ENCODE data around the gene TPP1.

TPP1 gene

GRCh38 chr11:6646918-6647679 is 27.9 kb upstream of the TPP1 start:
- FAIRE-seq = no peak

- FAIRE-seq = no peak
Observed at GRCh38 chr11:6646576-6646917, 27.3 kb upstream of the TPP1 start.

- no peak for FAIRE-seq
Observed at GRCh38 chr11:6646071-6646470, 26.8 kb upstream of the TPP1 start.

- no peak for FAIRE-seq
Observed at GRCh38 chr11:6642957-6643356, 23.7 kb upstream of the TPP1 start.

- no peak for FAIRE-seq
Observed at GRCh38 chr11:6640985-6641701, 21.9 kb upstream of the TPP1 start.

GRCh38 chr11:6640036-6640984 is 21.1 kb upstream of the TPP1 start:
- FAIRE-seq = no peak

- no peak for FAIRE-seq
Observed at GRCh38 chr11:6638429-6638828, 19.2 kb upstream of the TPP1 start.

DNA sequence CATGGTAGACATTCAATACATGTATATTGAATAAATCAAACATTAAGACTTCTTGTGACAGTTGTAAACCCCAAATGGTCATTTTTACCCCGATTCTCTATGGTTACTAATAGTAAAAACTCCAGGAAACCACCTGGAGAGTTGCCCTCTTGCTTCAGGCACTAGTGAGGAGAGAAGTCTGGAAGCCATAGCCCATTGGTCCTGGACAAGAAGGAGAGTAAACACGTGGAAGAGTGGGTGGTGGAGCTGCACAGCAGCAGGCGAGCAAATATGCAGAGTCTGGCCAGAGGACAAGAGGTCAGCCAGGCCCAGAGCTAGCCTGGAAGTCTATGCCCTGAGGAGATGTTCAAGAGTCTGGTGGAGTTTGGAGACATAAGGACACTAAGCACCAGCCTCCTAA is 18.6 kb upstream of the TPP1 start:
- FAIRE-seq = no peak

DNA sequence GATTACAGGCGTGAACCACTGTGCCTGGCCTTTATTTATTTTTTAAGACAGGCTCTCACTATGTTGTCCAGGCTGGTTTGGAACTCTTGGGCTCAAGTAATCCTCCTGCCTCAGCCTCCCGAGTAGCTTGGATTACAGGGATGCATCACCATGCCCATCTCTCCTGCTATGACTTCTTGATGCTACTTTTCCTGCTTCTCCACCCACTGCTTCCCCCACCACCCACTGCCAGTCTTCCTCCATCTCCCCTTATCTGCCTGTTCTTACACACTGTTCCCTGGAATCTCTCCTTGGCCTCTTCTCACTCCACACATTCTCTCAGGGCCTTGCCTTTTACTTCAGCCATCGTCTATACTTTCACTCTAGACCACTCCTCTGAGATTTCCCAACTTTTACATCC is 17.3 kb upstream of the TPP1 start:
- FAIRE-seq = no peak

DNA sequence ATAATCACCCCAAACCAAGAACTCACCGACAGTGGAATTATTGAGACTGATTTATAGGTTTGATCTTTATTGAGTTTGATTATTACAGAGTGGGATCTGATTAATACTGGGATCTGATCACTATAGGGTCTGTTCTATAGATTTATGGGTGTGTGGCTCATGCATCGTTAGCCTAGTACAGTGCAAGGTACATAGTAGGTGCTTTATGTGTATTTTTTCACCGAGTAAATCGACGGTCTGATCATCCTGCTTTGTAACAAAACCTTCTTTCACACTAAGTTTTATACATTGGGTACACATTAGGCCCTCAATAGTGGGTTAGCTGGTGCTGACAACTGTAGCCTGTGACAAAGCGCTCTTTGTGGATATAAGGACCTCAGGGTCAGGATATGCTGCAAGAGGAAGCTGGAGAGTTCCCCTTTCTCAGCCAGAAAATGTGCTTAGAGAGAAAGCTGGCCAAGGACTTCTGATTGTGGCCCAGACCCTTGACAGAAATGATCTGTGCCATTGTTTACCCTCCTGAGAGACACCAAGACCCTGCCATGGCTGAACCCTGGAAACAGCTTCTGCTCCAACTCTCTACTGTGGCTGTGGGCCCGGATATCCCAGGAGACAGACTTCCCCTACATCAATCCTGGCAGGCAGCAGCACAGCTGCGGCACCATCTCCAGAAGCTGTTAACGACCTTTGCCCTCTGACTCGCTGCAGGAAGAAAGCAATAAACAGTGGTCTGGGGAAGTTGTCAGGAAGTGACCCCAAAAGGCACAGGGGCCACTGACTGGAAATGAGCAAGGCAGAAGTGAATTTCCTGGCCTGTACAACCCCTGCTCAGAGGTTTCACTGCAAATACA is 16.1 kb upstream of the TPP1 start:
- FAIRE-seq = no peak

DNA sequence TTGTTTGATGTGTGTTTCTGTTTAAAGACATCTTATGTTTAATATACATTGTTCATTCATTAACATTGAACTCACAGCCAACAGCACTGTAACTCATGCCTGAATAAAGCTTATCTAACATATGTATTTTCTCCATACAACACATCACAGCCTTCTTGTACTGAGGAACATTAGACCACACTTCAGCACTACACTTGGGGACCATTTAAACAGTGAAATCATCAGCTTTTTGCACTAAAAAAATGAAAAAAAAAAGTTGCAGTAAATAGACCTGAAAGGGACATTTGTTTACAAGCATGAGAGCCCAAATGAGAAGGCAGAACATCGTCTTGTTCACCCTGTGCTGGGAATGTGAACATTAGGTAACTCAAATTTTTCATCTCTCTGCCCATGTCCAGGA is 15.3 kb upstream of the TPP1 start:
- no peak for FAIRE-seq

GRCh38 chr11:6633422-6634408 is 14.5 kb upstream of the TPP1 start:
- FAIRE-seq = no peak

GRCh38 chr11:6632116-6633073 is 13.2 kb upstream of the TPP1 start:
- no peak for FAIRE-seq

DNA sequence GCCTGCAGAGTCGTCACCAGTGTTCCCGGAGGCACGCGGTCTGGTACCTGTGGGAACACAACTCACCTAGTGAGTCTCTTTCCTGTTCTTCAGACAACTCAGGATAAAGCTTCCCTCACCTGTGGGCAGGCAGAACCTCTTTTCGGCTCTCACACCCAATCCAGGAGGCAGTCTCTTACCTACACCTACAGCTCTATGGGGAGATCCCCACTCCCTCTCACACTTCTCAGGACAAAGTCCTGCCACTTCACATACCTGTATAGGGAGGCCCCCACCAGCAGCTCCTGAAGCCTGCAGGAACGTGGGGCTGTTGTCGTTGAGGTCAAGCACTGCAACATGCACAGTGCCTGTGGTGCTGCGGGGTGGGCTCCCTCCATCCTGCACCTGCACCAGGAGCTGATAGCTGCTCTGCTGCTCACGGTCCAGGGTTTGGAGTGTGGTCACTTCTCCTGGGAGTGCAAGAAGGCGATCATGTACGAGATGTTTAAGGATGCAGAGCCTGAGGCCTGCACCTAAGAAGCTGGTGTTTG is 12.2 kb upstream of the TPP1 start:
- no peak for FAIRE-seq

DNA sequence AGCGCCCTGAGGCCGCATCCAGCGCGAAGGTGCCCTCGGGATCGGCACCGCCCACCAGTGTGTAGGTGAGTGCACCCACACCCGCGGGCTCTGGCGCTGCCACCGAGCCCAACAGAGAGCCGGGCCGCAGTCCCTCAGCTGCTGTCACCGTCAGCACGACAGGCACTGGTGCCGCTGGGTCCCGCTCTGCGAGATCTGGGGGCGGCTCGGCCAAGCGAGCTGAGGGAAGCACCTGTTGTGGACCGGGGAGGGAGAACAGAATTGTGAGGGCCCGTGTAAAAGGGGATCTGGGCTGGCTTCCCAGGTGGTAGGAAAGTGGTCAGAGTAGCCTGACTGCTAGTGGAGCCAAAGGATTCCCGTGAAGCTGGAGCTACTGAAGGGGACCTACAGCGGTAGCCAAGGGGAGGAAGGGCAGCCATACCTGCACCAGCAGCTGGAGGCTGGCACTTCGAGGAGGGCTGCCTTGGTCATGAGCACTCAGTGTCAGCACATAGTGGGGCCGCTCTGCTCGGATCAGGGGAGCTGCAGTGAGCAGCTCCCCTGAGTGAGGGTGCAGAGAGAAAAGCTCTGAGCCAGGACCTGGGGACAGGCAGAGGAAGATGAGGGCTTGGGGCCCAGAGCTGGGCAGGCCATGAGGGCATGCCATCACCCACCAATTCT is 11.5 kb upstream of the TPP1 start:
- no peak for FAIRE-seq

- FAIRE-seq = no peak
Observed at GRCh38 chr11:6629892-6630631, 10.8 kb upstream of the TPP1 start.

- FAIRE-seq = no peak
Observed at GRCh38 chr11:6629573-6629891, 10.3 kb upstream of the TPP1 start.

DNA sequence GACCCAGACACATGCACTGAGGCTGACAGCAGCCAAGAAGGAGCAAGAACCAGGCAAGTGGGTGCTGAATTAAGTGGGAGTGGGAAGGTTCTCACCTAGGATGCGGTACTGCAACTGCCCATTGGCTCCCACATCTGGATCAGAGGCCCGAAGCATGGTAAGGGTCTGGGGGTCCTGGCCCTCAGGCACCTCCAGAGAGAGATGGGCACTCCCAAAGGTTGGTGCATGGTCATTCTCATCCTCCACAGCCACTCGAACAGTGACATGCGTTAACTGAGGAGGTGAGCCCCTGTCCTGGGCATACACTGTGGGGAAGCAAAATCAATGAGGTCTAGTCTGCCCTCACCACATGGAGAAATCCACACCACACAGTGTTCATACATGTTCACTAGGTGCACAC is 9.3 kb upstream of the TPP1 start:
- no peak for FAIRE-seq

GRCh38 chr11:6627762-6628241 is 8.6 kb upstream of the TPP1 start:
- FAIRE-seq = no peak

All from G401.6 (cell line).